ENCODE data around the gene FRA10AC1. TPM values are rescaled to one million over a fixed set of nuclear protein-coding genes. Genes with fewer than 3 reads are reported as not detected.

Gene FRA10AC1
- total and polyA plus RNA-seq, 8 donors, result 5.1 to 10.9 (median 8.8) TPM

- 63 to 69% methylated on average over 2 of the region's 2 CpGs for WGBS, 2 donors
- Histone ChIP-seq H3K9me3 (no peaks in the 10 kb centered on the region), H3K4me1 (peaks cover 0 to 3% (median 0%) of the 10 kb centered on the region in 3 donors), H3K27ac (no peak overlapping the region), H3K36me3 (peaks cover 0 to 38% (median 6%) of the 10 kb centered on the region in 3 donors), H3K27me3 (no peaks in the 10 kb centered on the region), H3K4me3 (no peak overlapping the region)
- DNase-seq, result no peak
- no peak for ATAC-seq
- TF ChIP-seq CTCF (IDR thresholded peaks at IDR 0.05), result no peak
- intact Hi-C loops (cut with DNase I), result no loop called here
- no peak for FAIRE-seq
Observed at GRCh38 chr10:93695740-93696139, 6.7 kb downstream of the FRA10AC1 start.

DNA sequence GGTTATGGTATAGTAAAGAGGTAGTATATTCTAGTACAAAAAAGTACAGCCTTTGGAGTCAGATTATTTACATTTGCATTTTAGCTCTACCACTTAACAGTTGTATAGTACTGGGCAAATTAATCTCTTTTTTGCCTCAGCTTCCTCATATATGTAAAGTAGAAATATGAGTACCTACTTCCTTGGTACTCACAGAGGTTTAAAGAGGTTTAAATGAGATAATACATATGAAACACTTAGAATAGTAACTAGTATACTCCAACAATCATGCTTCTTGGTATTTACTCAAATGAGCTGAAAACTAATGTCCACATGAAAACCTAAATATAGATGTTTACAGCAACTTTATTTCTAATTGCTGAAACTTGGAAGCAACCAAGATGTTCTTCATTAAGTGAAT is 14.7 kb downstream of the FRA10AC1 start:
- ATAC-seq (no peak), DNase-seq (no peak), FAIRE-seq (no peak)
- H3K27ac ChIP-seq, result no peak overlapping the region
- TF ChIP-seq CTCF (IDR thresholded peaks at IDR 0.05), result no peak
- H3K27me3 ChIP-seq, result no peaks in the 10 kb centered on the region
- no peaks in the 10 kb centered on the region for H3K9me3 ChIP-seq
- H3K4me1 ChIP-seq, result no peaks in the 10 kb centered on the region
- intact Hi-C loops (cut with DNase I), result no loop called here
- H3K4me3 ChIP-seq, result no peak overlapping the region
- H3K36me3 ChIP-seq, result peaks cover 0 to 14% (median 6%) of the 10 kb centered on the region in 3 donors

GRCh38 chr10:93680412-93681047 is 21.9 kb downstream of the FRA10AC1 start:
- Histone ChIP-seq H3K4me3 (no peak overlapping the region), H3K27ac (no peak overlapping the region), H3K4me1 (no peaks in the 10 kb centered on the region), H3K27me3 (no peaks in the 10 kb centered on the region), H3K36me3 (peaks cover 0 to 21% (median 0%) of the 10 kb centered on the region in 3 donors), H3K9me3 (no peaks in the 10 kb centered on the region)
- no peak for DNase-seq
- intact Hi-C loops (cut with DNase I), result no loop called here
- FAIRE-seq, result peak; percentile 51
- WGBS, 2 donors, result 56 to 63% methylated on average over 4 of the region's 4 CpGs
- ATAC-seq, result peak in 3 of 4 donors; percentile 74 to 79 (median 76)
- peak in 1 of 4 donors; percentile 13 for TF ChIP-seq CTCF (IDR thresholded peaks at IDR 0.05)

DNA sequence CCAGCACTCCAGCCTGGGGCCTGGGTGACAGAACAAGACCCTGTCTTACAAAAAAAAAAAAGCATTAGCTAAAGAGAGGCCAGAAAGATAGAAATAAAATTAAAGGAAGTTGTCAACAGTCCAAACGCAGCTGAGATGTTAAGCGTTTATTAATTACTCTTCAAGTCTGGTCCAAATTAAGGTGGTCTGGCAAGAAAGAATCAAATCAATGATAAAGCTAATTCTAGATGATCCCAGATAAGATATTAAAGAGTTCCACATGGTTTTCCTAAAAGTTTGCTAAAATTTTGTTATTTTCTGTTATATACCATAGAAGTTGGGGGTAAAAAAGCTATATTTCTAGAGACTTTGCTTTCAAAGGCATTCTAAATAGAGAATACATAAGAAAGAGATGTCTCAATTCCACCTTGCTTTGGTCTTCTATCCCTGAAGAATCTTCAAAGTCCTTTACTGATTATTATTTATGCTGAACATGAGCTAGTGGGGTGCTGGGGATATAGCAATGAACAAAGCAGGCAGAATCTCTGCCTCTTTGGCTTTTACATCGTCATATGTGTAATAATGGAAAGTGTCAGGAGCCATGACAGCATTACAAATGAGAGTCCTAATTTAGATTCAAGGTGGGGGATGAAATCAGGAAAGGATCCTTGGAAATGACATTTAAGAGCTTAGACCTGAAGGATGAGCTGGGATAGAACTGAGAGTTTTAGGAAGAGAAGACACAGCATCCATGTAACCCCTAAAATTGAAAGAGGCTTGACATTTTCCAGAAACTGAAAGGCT is 23.4 kb downstream of the FRA10AC1 start:
- no peaks in the 10 kb centered on the region for H3K27me3 ChIP-seq
- WGBS, 2 donors, result 84 to 86% methylated on average over 3 of the region's 3 CpGs
- H3K4me3 ChIP-seq, result no peak overlapping the region
- TF ChIP-seq CTCF (IDR thresholded peaks at IDR 0.05), result no peak
- H3K27ac ChIP-seq, result no peak overlapping the region
- intact Hi-C loops (cut with DNase I), result no loop called here
- ATAC-seq (no peak), DNase-seq (no peak), FAIRE-seq (no peak)
- no peaks in the 10 kb centered on the region for H3K9me3 ChIP-seq
- no peaks in the 10 kb centered on the region for H3K4me1 ChIP-seq
- H3K36me3 ChIP-seq, result peaks cover 0 to 28% (median 5%) of the 10 kb centered on the region in 3 donors

DNA sequence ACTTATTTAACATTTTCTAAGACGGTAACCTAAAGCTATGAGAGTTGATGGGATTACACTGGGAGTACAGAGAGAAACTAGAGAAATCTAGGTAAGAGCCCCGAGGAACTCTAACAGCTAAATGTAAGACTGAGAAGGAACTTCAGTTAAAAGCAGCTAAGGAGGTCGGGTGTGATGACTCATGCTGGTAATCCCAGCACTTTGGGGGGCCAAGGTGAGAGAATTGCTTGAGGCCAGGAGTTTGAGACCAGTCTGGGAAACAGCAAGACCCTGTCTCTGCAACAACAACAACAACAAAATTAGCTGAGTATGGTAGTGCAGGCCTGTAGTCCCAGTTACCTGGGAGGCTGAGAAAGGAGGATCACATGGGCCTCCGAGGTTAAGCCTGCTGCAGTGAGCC is 24.0 kb downstream of the FRA10AC1 start:
- no peak overlapping the region for H3K4me3 ChIP-seq
- TF ChIP-seq CTCF (IDR thresholded peaks at IDR 0.05), result no peak
- no peaks in the 10 kb centered on the region for H3K9me3 ChIP-seq
- peaks cover 0 to 28% (median 5%) of the 10 kb centered on the region in 3 donors for H3K36me3 ChIP-seq
- no peaks in the 10 kb centered on the region for H3K27me3 ChIP-seq
- intact Hi-C loops (cut with DNase I), result no loop called here
- no peaks in the 10 kb centered on the region for H3K4me1 ChIP-seq
- 89 to 93% methylated on average over 4 of the region's 4 CpGs for WGBS, 2 donors
- FAIRE-seq, result no peak
- no peak for ATAC-seq
- H3K27ac ChIP-seq, result no peak overlapping the region
- DNase-seq, result no peak
